Endometrial microvascular endothelial cells (primary cell): ENCODE results near the gene USH2A. TPM values are rescaled to one million over a fixed set of nuclear protein-coding genes. Genes with fewer than 3 reads are reported as not detected.

Experiments
- in situ Hi-C: cut with HindIII; loops from 2 replicates; pipeline ENCODE4 v1.10.0; 2017; ENCODE audit warnings: low sequenced_read_pairs, low pct_unique_long_range_greater_than_20kb; ENCODE audit errors: inconsistent ontology term
- total RNA-seq: library from RNA; depleted of rRNA; stranded (reverse); fragments of >200 nt; gene quantifications from one replicate; pipeline ENCODE4 v1.2.3, GENCODE V29; 2015; ENCODE audit errors: inconsistent ontology term

The USH2A gene
- total RNA-seq, 1 donor from 2014 or later = not detected

DNA sequence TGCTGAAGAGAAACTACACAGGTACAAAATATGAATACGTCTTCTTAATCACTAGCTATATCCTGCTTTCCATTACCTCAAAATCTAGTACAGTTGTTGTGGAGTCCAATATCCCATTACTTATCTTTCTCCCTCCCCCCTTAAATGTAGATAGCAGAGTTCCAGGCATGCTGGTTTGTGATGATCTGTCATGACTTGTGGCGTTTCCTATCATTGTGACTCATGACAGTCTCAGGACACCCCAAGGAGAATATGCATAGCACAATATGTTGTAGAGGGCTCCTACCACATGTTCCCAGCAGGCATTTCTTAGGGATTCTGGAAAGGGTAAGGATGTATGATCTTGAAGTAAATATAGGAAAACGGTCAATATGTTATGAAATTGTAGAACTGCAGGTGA lies 206.9 kb downstream of the USH2A start:
- in situ Hi-C loops = no loop called here

DNA sequence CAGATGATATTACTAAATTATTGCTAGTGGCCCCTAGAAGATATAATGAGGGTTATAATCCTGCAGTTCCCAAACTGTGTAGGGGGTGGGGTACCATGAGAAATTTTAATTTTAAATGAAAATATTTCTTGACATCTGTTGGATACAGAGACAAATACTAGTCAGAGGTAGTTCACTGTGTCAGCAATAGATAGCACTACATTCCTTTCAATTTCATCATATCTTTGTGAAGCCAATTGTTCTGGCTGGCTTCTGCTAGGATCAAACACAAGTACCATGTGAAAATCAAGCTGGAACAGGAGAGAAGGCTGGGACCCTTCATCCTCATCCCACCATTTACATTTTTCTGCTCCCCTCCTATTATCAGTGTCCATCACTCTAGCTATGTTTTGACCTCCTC lies 208.1 kb downstream of the USH2A start:
- in situ Hi-C loops = no loop called here

DNA sequence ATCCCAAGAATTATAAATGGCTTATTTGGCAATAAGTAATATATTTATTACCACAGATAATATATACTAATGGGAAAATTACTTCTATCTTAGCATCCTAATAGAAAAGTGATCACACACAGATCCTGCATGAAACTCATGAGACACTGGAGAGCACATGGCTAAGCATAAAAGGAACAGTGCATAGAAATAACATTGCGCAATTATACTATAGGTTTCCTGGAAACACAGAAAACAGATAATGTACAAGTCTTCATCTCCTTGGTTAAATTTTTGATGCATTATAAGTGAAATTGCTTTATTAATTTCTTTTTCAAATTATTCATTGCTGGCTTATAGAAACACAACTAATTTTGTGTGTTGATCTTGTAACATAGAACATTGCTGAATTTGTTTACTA lies 210.4 kb downstream of the USH2A start:
- in situ Hi-C loops = no loop called here

DNA sequence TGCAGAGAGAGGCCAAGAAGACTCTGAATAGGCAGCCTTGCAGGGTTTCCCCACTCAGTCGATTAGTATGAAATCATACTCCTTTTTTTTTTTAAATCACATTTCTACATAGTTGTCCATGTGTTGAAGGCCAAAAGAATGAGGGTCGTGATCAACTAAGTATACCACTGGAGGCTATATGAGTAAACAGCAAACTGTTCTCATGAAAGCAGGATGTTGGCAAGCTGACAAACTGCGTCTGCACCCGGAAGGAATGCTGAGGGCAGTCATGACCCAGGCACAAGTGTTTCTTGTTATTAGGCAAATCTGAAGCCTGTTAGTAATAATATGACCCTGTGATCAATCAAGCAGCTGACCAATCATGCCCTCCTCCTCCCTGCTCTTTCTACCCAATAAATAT lies 213.2 kb downstream of the USH2A start:
- in situ Hi-C loops = no loop called here

DNA sequence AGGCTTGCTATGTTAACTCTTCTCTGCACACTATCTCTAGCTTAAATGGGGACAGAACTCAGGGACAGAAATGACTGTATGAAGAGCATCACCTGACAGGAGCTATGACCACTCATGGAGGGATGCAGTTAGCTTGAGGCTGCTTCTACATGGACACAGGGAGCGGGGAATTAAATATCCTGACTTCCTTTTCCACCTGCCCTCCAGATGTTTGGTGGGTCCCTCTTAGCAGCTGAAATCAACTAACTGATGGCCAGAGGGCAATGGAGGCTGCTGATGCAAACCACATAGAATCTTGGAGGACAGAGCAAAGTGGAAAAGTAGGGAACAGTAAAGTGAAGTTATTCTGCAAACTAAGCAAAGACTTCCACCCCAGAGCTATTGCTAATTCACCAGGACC lies 214.1 kb downstream of the USH2A start:
- in situ Hi-C loops = no loop called here

DNA sequence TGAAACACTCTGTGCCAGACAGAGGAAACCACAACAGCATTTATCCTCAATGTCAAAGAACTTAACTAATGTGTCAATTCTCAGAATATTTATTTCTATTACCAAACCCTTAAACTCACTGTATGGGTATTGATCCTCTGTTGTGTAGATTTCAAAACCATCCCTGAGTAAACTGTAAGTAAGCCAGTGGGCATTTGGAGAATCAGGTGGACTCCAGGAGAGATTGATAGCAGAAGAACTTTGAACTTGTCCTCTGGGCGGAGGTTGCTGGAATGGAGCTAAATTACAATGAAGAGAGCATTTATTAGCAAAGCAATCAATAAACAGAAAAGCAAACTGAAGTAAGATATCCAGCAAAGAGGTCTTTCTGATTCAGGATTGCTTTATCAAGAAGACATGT lies 216.1 kb downstream of the USH2A start:
- in situ Hi-C loops = no loop called here

DNA sequence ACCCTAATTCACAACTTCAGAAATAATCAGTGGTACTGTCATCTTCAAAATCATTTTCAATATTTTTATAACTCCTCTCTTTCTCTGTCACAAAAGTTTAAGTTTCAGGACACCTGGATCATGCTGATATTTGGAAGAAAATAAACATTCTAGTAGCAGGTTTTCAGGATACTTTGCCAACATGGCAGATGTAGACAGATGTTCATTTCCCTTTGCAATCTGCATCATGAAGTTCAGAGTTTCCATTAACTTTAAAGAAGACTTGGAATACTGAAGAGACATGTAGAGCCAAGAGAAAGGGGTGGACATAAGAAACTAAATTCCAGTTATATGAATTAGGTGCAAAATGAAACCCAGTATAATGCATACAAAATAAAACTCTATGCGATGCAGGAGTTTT lies 218.1 kb downstream of the USH2A start:
- in situ Hi-C loops = no loop called here

DNA sequence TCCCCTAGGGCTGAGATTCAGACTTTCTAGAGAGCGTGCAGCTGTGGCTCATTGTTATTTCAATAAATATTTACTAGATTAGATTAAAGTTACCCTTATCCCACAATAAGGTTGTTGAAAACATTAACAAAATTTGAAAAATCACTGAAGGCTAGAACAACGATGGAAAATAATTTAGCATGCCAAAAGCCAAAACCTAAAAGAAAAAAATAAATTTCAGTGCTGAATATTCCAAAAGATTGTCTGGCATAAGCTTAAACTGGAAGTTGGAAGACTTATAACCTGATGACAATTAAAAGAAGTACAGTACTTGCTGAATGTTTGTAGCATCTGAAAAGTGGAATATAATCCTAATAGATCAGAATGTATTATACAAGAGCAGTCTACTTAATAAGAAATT lies 221.3 kb downstream of the USH2A start:
- in situ Hi-C loops = no loop called here

DNA sequence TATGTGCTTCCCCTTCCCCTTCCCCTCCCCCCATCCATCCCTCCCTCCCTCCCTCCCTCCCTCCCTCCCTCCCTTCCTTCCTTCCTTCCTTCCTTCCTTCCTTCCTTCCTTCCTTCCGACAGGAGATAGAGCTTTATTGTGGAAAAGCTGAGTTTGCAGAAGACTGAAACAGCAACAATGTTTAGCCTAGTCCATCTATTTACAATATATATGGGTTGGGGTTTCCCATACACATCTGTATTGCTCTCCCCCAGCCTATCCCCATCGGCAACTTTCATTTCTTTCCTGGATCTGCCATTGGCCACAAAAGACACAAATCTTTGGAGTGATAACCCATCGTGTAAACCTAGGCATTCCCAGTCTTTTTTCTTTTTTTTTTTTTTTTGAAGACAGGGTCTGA lies 222.3 kb downstream of the USH2A start:
- in situ Hi-C loops = no loop called here

DNA sequence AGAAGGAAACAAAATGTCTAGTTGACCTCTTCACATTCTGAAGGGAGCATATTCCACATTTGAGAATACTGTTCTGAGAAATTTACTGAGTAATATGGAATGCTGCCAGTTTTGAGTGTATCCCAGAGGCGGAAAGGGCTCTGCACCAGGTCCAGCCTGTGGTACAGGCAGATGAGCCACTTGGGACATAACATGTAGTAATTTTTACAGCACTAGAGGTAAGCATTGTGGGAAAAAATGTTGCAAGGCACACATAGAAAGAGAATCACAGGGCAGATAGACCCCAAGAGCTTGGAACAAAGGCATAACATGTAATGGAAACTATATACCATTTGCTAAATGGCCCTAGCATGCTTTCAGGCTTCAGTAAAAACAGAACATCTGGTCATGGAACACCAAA lies 228.5 kb downstream of the USH2A start:
- in situ Hi-C loops = no loop called here

DNA sequence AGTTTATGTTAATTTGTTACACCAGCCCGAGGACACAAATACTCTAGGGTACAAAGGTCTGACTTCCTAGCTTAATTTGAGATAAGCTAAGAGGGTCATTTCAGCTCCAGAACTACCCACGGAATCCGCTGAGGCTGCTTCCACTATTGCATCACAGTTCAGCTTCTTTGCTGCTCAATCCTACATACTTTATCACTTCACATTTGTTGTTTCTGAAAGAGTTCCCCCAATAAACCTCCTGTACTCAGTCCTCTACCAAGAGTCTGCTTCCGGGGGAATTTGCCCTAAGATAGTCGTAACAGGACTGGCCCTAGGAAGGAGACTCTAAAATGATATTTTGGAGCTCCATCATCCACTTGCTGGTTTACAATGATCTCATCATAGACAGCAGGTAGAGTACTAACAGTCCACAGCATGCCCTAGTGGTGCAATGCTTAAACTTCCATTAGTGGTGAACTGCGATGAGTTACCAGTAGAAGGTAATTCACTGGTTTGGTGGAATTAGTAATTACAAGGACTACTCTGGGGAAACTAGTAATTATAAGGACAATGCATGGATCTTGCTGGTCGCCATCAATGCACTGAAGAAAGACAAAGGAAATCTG lies 229.3 kb downstream of the USH2A start:
- in situ Hi-C loops = no loop called here

DNA sequence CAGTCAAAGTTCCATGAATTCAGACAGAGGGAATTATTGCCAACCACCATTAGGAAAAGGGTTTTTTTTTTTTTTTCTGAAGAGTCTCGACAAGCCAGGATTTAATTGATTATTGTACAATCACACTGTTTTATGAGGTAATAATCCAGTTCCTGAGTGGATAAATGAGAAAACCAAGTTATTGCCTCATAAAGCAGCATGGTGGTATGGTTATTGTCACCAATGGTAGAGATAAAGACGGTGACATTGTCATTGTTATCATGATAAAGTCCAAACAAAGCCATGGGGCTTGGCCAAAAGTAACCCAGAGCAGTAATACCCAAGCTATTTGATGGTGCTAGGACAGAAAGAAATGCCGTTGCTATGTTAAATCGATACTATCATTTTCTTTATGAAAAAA lies 232.8 kb downstream of the USH2A start:
- in situ Hi-C loops = no loop called here

DNA sequence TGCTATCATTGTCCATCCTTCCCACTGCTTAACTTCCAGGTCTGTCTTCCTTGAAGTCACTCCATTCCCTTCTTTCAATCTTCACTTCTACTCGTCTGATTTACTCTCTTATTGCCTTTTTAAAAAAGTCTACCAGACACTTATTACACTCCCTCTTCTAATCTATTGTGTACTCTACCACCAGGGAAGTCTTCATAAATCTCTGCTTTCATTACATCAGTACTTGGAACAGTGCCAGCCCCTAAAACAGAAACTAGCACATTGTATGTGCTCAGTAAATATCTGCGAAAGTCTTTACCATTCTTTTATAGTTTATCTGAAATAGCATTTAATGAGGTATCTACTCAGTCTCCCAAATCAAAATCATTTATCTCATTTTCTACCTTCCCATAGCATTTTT lies 236.4 kb downstream of the USH2A start:
- in situ Hi-C loops = no loop called here

DNA sequence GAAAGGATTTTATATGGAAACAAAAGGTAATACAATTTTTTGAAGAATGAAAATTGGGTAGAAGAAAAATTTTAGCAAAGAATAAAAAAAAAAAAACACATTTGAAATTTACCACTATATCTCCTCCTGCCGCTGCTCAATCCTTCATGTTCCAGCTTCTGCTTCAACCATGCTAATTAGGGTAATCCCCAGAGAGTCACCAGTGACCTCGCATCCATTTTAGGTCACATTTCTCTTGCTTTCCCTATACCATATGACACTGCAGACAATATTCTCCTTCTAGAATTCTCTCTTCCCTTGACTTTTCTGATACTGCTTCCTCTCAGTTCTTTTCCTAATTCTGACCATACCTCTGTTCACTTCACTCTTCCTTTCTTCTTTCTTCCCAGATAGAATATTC lies 237.1 kb downstream of the USH2A start:
- in situ Hi-C loops = no loop called here

DNA sequence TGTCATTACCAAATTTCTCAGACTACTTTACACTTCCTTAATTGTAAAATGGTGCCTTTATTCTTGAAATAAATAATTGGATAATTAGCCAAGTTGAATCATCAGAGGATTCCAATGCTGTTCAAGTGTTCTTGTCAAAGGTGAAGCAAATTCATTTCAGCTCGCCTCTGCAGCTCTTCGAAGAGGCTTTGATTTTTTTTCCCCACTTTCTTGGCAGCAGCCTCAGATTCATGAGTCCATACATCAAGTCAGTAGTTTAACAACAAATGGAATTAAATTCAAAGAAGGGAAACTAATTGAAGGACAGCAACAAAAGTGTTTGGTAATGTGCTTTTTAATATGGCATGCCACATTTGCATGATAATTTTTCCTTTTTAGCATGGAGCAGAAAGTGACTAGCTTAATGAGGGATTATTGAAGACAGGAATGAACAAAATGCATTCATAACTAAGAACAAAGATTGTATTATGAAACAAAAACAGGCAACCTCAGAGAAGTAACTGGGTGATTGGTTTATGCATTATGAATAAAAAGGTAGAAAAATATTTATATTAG lies 239.0 kb downstream of the USH2A start:
- in situ Hi-C loops = no loop called here

DNA sequence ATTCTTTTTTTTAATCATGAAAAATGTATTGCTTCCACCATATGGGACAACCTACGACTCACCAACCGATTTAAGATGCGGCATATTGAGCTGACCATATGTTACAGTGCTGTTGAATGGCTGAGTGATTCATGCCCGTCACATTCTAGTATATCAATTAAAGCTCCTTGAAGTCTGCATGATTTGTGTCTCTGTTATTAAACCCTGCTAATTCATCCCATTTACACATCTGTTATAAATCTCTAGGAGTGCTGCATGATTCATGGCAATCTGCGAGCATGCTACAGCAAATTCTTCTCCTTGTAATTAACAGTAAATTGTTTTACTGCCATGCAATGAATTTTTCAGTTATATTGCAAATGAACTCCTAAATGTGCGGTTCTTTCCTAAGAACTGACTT lies 239.8 kb downstream of the USH2A start:
- in situ Hi-C loops = no loop called here

DNA sequence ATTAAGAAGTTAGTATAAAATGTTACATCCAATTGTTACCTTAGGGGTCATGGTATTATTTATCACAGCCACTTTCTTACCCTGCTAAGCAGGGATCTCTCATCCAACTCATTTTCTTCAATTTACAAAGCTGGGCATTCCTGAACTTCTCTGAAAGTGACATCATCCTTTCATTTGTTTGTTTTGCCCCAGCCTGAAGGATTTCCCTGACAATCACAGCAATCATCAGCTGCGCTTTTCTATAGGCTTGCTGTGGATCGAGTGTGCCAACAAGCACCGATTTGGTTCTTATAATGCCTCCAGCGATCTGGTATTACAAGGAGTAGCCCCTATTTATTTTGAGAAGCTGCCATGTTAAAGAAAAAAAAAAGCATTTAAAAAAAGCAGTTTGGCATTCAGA lies 240.2 kb downstream of the USH2A start:
- in situ Hi-C loops = no loop called here

DNA sequence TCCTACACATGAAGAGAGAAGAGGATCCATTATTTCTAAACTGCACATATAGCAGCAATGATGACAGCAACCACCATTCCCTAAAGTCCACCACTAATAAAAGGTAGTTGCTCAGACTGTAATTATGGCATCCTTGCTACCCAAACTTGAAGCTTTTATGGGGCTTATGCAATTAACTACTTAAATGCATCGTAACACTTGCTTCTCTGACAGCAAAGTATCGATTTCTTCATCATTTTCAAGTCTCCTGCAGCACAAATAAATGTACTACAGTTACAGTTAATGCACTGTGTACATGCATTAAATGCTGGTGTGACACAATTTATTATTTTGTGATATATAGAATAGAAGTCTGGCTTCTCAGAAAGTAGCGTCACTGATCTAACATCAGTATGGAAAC lies 241.7 kb downstream of the USH2A start:
- in situ Hi-C loops = no loop called here

DNA sequence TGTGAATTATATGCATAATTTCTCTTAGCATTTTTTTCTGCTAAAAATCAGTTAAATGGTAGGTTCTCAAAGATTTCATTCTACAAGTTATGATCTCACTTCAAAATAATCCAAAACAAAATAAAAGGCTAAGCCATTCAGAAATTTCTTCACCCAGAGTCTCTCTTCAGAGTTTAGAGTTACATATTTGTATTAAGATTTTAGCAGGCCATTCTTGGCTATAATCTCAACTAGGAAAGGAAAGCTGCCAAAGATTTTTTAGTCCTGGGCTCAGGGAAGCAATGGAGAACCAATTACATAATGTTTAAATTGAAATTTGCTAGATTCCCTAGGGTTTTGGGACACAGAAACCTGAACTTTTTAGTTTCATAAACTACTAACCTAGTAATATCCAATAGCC lies 245.0 kb downstream of the USH2A start:
- in situ Hi-C loops = no loop called here

DNA sequence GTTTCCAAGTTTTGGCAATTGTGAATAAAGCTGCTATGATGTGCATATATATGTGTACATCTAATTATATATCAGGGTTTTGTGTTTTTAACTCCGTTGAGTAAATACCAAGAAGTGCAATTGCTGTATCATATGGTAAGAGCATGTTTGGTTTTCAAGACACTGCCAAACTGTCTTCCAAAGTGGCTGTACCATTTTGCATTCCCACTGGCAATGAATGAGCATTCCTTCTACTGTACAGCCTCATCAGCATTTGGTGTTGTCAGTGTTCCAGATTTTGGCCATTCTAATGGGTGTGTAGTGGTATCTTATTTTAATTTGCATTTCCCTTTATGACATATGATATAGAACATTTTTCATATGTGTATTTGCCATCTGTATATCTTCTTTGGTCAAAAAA lies 246.3 kb downstream of the USH2A start:
- in situ Hi-C loops = no loop called here

DNA sequence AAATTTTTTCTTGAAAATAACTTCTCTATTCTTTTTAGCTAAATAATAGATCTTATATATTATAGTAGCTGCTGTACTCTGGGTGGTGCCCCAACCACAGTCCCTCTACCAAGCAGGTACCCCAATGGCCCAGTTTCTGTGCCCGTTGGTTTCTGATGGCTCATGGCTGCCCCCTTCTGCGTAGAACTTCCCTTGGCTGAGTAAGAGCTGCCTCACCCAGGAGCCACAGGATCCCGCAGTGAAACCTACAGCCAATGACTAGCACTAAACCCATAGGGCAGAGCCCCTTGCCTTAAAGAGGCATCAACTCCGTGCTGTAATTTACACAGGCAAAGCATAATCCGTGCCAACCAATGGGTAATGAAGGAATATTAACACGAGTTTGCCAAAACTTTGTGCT lies 247.5 kb downstream of the USH2A start:
- in situ Hi-C loops = no loop called here
